Hepatocyte (in vitro differentiated cells): ENCODE measurements around the gene P4HA1.

Experiments
- EZH2 ChIP-seq: fragments of 200-600 bp; sonication (generic); IDR thresholded peaks from 2 replicates; pipeline ENCODE4 v1.6.1; 2016; ENCODE audit warnings: antibody characterized with exemption, mild to moderate bottlenecking, borderline replicate concordance
- EZH2phosphoT487 ChIP-seq: fragments of 200-600 bp; sonication (generic); IDR thresholded peaks from one replicate; pipeline ENCODE4 v1.6.1; 2018; ENCODE audit warnings: antibody characterized with exemption, mild to moderate bottlenecking, low read depth, moderate library complexity; ENCODE audit not compliant: unreplicated experiment, severe bottlenecking

- TF ChIP-seq EZH2: no peak
- TF ChIP-seq EZH2phosphoT487: no peak
Observed at GRCh38 chr10:73093922-73094850, 2.5 kb downstream of the P4HA1 start.
